ENCODE measurements around the gene UIMC1.
"Not testable (repeated sequence)": the region's sequence is repeated elsewhere in the genome, so short reads cannot be mapped to it uniquely, and the experiment has no call there.

The UIMC1 gene

DNA sequence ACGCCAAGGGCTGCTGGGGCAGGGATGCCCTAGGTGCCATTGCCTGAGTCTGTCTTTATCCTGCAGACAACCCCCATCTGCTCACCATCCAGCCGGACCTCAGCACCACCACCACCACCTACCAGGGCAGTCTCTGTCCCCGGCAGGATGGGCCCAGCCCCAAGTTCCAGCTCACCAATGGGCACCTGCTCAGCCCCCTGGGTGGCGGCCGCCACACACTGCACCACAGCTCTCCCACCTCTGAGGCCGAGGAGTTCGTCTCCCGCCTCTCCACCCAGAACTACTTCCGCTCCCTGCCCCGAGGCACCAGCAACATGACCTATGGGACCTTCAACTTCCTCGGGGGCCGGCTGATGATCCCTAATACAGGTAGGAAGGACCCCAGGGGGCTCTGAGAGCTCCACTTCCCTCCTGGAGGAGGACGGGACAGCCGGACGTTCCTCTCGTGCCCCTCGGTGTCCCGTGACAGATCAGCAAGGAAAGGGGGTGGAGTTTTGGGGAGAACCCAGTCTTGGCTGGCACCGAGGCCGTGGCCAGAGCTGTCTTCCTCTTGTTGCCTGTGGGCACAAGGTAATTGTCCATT, 132.3 kb downstream of the UIMC1 start:
- Histone ChIP-seq H3K4me2 (no peak overlapping the region), H4K20me1 (ENCODE audit: insufficient read depth) (no peaks in the 10 kb centered on the region), H3K36me3 (ENCODE audit: insufficient read depth) (no peaks in the 10 kb centered on the region), H3K79me2 (ENCODE audit: insufficient read depth, low read depth) (no peaks in the 10 kb centered on the region), H3K9ac (no peak overlapping the region), H3K27ac (no peak overlapping the region), H3K27me3 (ENCODE audit: insufficient read depth, low read depth) (peaks cover 18% of the 10 kb centered on the region; the same call in 1 of the 2 replicates), H3K4me3 (IDR thresholded peaks at IDR 0.05; ENCODE audit: insufficient read depth, low read depth, low read length) (no peak overlapping the region), H3K4me1 (ENCODE audit: low read depth, poor library complexity, severe bottlenecking) (no peaks in the 10 kb centered on the region), H2AFZ (ENCODE audit: low read depth) (no peak overlapping the region)
- no peak for TF ChIP-seq CTCF (conservative IDR thresholded peaks at IDR 0.05; ENCODE audit: low read depth, low read length)

DNA sequence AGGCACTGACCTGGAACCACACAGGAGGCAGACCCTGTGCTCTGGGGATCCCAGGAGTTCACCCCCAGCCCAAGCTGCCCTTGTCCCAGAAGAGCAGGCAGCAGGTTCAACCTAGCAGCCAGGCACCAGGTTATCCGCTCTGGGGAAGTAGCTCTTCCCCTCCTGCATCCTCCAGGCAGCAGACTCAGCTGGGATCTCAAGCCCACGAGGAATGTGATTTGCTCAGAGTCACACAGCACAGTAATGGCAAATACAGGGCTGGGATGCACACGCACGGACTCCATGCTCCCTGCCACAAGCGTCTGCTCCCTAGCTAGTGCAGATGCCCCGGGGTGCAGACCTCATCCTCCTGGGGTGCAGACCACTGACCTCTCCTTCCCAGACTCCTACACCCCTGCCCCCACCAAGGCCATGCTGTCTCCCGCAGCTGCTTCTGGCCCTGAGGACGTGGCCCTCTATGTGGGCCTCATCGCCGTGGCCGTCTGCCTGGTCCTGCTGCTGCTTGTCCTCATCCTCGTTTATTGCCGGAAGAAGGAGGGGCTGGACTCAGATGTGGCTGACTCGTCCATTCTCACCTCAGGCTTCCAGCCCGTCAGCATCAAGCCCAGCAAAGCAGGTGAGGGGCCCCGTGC, 132.9 kb downstream of the UIMC1 start:
- Histone ChIP-seq H4K20me1 (ENCODE audit: insufficient read depth) (no peaks in the 10 kb centered on the region), H2AFZ (ENCODE audit: low read depth) (no peak overlapping the region), H3K27me3 (ENCODE audit: insufficient read depth, low read depth) (peaks cover 12% of the 10 kb centered on the region; the same call in 1 of the 2 replicates), H3K36me3 (ENCODE audit: insufficient read depth) (no peaks in the 10 kb centered on the region), H3K4me3 (IDR thresholded peaks at IDR 0.05; ENCODE audit: insufficient read depth, low read depth, low read length) (no peak overlapping the region), H3K9ac (no peak overlapping the region), H3K4me2 (no peak overlapping the region), H3K79me2 (ENCODE audit: insufficient read depth, low read depth) (no peaks in the 10 kb centered on the region), H3K4me1 (ENCODE audit: low read depth, poor library complexity, severe bottlenecking) (no peaks in the 10 kb centered on the region), H3K27ac (no peak overlapping the region)
- TF ChIP-seq CTCF (conservative IDR thresholded peaks at IDR 0.05; ENCODE audit: low read depth, low read length) = no peak

GRCh38 chr5:176873011-176873410, 133.6 kb downstream of the UIMC1 start:
- not testable (repeated sequence) for H3K4me2 ChIP-seq; H3K79me2 ChIP-seq (ENCODE audit: insufficient read depth, low read depth); H2AFZ ChIP-seq (ENCODE audit: low read depth); H3K36me3 ChIP-seq (ENCODE audit: insufficient read depth); H3K4me1 ChIP-seq (ENCODE audit: low read depth, poor library complexity, severe bottlenecking); H3K27ac ChIP-seq; H3K4me3 ChIP-seq (IDR thresholded peaks at IDR 0.05; ENCODE audit: insufficient read depth, low read depth, low read length); H4K20me1 ChIP-seq (ENCODE audit: insufficient read depth); H3K9ac ChIP-seq
- H3K27me3 ChIP-seq (ENCODE audit: insufficient read depth, low read depth) = peaks cover 14% of the 10 kb centered on the region; the same call in 1 of the 2 replicates

GRCh38 chr5:176872586-176872985, 134.0 kb downstream of the UIMC1 start:
- not testable (repeated sequence) for H3K4me2 ChIP-seq; H3K4me1 ChIP-seq (ENCODE audit: low read depth, poor library complexity, severe bottlenecking)
- H3K27me3 ChIP-seq (ENCODE audit: insufficient read depth, low read depth) = peaks cover 19% of the 10 kb centered on the region; the same call in 1 of the 2 replicates

GRCh38 chr5:176870644-176871043, 135.9 kb downstream of the UIMC1 start:
- not testable (repeated sequence) for H3K4me1 ChIP-seq (ENCODE audit: low read depth, poor library complexity, severe bottlenecking); H3K27ac ChIP-seq; H3K79me2 ChIP-seq (ENCODE audit: insufficient read depth, low read depth); H3K36me3 ChIP-seq (ENCODE audit: insufficient read depth); H2AFZ ChIP-seq (ENCODE audit: low read depth); H3K4me2 ChIP-seq; H4K20me1 ChIP-seq (ENCODE audit: insufficient read depth); H3K4me3 ChIP-seq (IDR thresholded peaks at IDR 0.05; ENCODE audit: insufficient read depth, low read depth, low read length); H3K9ac ChIP-seq
- peaks cover 28% of the 10 kb centered on the region; the same call in 1 of the 2 replicates for H3K27me3 ChIP-seq (ENCODE audit: insufficient read depth, low read depth)

More at GRCh38 chr5:176872586-176872985, 134.0 kb downstream of the UIMC1 start:
- not testable (repeated sequence) for H2AFZ ChIP-seq (ENCODE audit: low read depth); H3K36me3 ChIP-seq (ENCODE audit: insufficient read depth); H3K27ac ChIP-seq; H3K4me3 ChIP-seq (IDR thresholded peaks at IDR 0.05; ENCODE audit: insufficient read depth, low read depth, low read length); H3K9ac ChIP-seq; H3K79me2 ChIP-seq (ENCODE audit: insufficient read depth, low read depth); H4K20me1 ChIP-seq (ENCODE audit: insufficient read depth)

- TF ChIP-seq CTCF (conservative IDR thresholded peaks at IDR 0.05; ENCODE audit: low read depth, low read length) = no peak
- no peak overlapping the region for H3K9ac ChIP-seq
- no peaks in the 10 kb centered on the region for H3K36me3 ChIP-seq (ENCODE audit: insufficient read depth)
- no peaks in the 10 kb centered on the region for H3K4me1 ChIP-seq (ENCODE audit: low read depth, poor library complexity, severe bottlenecking)
- no peak overlapping the region for H2AFZ ChIP-seq (ENCODE audit: low read depth)
- H3K79me2 ChIP-seq (ENCODE audit: insufficient read depth, low read depth) = no peaks in the 10 kb centered on the region
- H3K4me2 ChIP-seq = no peak overlapping the region
- peaks cover 28% of the 10 kb centered on the region; the same call in 1 of the 2 replicates for H3K27me3 ChIP-seq (ENCODE audit: insufficient read depth, low read depth)
- no peak overlapping the region for H3K27ac ChIP-seq
- H4K20me1 ChIP-seq (ENCODE audit: insufficient read depth) = no peaks in the 10 kb centered on the region
- no peak overlapping the region for H3K4me3 ChIP-seq (IDR thresholded peaks at IDR 0.05; ENCODE audit: insufficient read depth, low read depth, low read length)
Measured at GRCh38 chr5:176870110-176870591, 136.4 kb downstream of the UIMC1 start.

Data from KMS-11 (cell line).